Measurements from ENCODE around the gene NR6A1.

GRCh38 chr9:124514874-124515273 lies 256.2 kb downstream of the NR6A1 start:
- TF ChIP-seq CTCF (conservative IDR thresholded peaks at IDR 0.05; ENCODE audit: low read depth in 2 of 2) (no peak), EZH2phosphoT487 (IDR thresholded peaks at IDR 0.05; ENCODE audit: unreplicated experiment) (no peak), POLR2AphosphoS5 (IDR thresholded peaks at IDR 0.05; ENCODE audit: low read depth) (no peak)
- TF ChIP-seq, protein P1, sequence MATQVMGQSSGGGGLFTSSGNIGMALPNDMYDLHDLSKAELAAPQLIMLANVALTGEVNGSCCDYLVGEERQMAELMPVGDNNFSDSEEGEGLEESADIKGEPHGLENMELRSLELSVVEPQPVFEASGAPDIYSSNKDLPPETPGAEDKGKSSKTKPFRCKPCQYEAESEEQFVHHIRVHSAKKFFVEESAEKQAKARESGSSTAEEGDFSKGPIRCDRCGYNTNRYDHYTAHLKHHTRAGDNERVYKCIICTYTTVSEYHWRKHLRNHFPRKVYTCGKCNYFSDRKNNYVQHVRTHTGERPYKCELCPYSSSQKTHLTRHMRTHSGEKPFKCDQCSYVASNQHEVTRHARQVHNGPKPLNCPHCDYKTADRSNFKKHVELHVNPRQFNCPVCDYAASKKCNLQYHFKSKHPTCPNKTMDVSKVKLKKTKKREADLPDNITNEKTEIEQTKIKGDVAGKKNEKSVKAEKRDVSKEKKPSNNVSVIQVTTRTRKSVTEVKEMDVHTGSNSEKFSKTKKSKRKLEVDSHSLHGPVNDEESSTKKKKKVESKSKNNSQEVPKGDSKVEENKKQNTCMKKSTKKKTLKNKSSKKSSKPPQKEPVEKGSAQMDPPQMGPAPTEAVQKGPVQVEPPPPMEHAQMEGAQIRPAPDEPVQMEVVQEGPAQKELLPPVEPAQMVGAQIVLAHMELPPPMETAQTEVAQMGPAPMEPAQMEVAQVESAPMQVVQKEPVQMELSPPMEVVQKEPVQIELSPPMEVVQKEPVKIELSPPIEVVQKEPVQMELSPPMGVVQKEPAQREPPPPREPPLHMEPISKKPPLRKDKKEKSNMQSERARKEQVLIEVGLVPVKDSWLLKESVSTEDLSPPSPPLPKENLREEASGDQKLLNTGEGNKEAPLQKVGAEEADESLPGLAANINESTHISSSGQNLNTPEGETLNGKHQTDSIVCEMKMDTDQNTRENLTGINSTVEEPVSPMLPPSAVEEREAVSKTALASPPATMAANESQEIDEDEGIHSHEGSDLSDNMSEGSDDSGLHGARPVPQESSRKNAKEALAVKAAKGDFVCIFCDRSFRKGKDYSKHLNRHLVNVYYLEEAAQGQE (IDR thresholded peaks at IDR 0.05; ENCODE audit: unreplicated experiment): no peak
